ENCODE data around the gene TCFL5.

The TCFL5 gene

GRCh38 chr20:62888406-62888805 is 26.8 kb upstream of the TCFL5 start:
- no peak for DNase-seq (ENCODE audit: extremely low read depth, low read depth)
- no peak for TF ChIP-seq CTCF (IDR thresholded peaks at IDR 0.05; ENCODE audit: low read depth, low read length)

- DNase-seq (ENCODE audit: extremely low read depth, low read depth): no peak
- no peak for TF ChIP-seq CTCF (IDR thresholded peaks at IDR 0.05; ENCODE audit: low read depth, low read length)
Observed at GRCh38 chr20:62887860-62888239, 26.2 kb upstream of the TCFL5 start.

GRCh38 chr20:62887152-62887859 is 25.7 kb upstream of the TCFL5 start:
- no peak for TF ChIP-seq CTCF (IDR thresholded peaks at IDR 0.05; ENCODE audit: low read depth, low read length)

GRCh38 chr20:62886709-62887058 is 25.1 kb upstream of the TCFL5 start:
- no peak for DNase-seq (ENCODE audit: extremely low read depth, low read depth)
- no peak for TF ChIP-seq CTCF (IDR thresholded peaks at IDR 0.05; ENCODE audit: low read depth, low read length)

More at GRCh38 chr20:62887152-62887859, 25.7 kb upstream of the TCFL5 start:
- peak; percentile 32 for DNase-seq (ENCODE audit: extremely low read depth, low read depth)

GRCh38 chr20:62885896-62886708 is 24.5 kb upstream of the TCFL5 start:
- TF ChIP-seq CTCF (IDR thresholded peaks at IDR 0.05; ENCODE audit: low read depth, low read length): no peak

GRCh38 chr20:62885046-62885895 is 23.6 kb upstream of the TCFL5 start:
- no peak for DNase-seq (ENCODE audit: extremely low read depth, low read depth)
- TF ChIP-seq CTCF (IDR thresholded peaks at IDR 0.05; ENCODE audit: low read depth, low read length): no peak

More at GRCh38 chr20:62885896-62886708, 24.5 kb upstream of the TCFL5 start:
- DNase-seq (ENCODE audit: extremely low read depth, low read depth): no peak
